ENCODE measurements around the gene CABCOCO1. TPM values are rescaled to one million over a fixed set of nuclear protein-coding genes. Genes with fewer than 3 reads are reported as not detected.

The CABCOCO1 gene
- total and polyA plus RNA-seq, 2 of the 13 experiments (the other 11 are each of a cell fraction or from before 2014, with no cell fraction given) = not detected

GRCh38 chr10:61786728-61787127 is 124.0 kb downstream of the CABCOCO1 start:
- Histone ChIP-seq H3K9me3 (ENCODE audit: low read length) (no peaks in the 10 kb centered on the region), H3K27ac (ENCODE audit: extremely low read length, insufficient read depth, low read length) (no peak overlapping the region), H3K4me1 (ENCODE audit: insufficient read depth, low read length) (peaks cover 11% of the 10 kb centered on the region), H3K27me3 (ENCODE audit: control insufficient read depth in 1 of 2, insufficient read depth in 2 of 2, low read length in 2 of 2) (0 out of 5 replicates have a peak, but pooled peaks cover 0 to 1% of the 10 kb centered on the region in 2 experiments), H2AFZ (ENCODE audit: low read length) (no peak overlapping the region), H3K4me3 (replicated peaks in 1 of 3; ENCODE audit: insufficient read depth in 1 of 3, low read depth in 2 of 3, low read length in 3 of 3) (no peak overlapping the region), H3K36me3 (replicated peaks in 1 of 2; ENCODE audit: control insufficient read depth in 1 of 2, insufficient read depth in 2 of 2, low read length in 2 of 2) (no peaks in the 10 kb centered on the region), H3K4me2 (ENCODE audit: low read depth, low read length) (0 out of 2 replicates have a peak overlapping the region, but pooled peaks have one; percentile 18), H3K9ac (ENCODE audit: insufficient read depth, low read depth, low read length) (no peak overlapping the region), H4K20me1 (ENCODE audit: insufficient read depth, low read length) (no peaks in the 10 kb centered on the region), H3K79me2 (ENCODE audit: insufficient read depth, low read length) (no peaks in the 10 kb centered on the region)
- in situ Hi-C loops (cut with HindIII; ENCODE audit: extremely low pct_ligation_motif_present, low pct_unique_long_range_greater_than_20kb) = no loop called here
- DNase-seq (ENCODE audit: low spot score) (no peak), FAIRE-seq (no peak), ATAC-seq (no peak)
- intact Hi-C loops (cut with micrococcal nuclease; ENCODE audit: unreplicated experiment) = no loop called here
- POLR2A ChIA-PET = no interaction called here
- CTCF ChIA-PET (ENCODE audit: low intra/inter-chr PET ratio, low total read pairs) = no interaction called here
- WGBS (ENCODE audit: low lambda C conversion rate) = 16% methylated on average over 4 of the region's 4 CpGs
- no TSS peak for BruUV-seq (replicated peaks)
- TF ChIP-seq ZNF790 (CRISPR knock-in tag; IDR thresholded peaks at IDR 0.05; ENCODE audit: borderline replicate concordance) = no peak
- no peak for TF ChIP-seq ZNF782 (CRISPR knock-in tag; IDR thresholded peaks at IDR 0.05; ENCODE audit: borderline replicate concordance)
- no peak for TF ChIP-seq ZUFSP (CRISPR knock-in tag; IDR thresholded peaks at IDR 0.05; ENCODE audit: borderline replicate concordance)
- TF ChIP-seq PRMT3 (CRISPR knock-in tag; IDR thresholded peaks at IDR 0.05; ENCODE audit: borderline replicate concordance, low read depth) = no peak
- TF ChIP-seq CHCHD3 (CRISPR knock-in tag; IDR thresholded peaks at IDR 0.05) = no peak
- no peak for TF ChIP-seq SMARCC2 (IDR thresholded peaks at IDR 0.05)
- TF ChIP-seq, protein P1, sequence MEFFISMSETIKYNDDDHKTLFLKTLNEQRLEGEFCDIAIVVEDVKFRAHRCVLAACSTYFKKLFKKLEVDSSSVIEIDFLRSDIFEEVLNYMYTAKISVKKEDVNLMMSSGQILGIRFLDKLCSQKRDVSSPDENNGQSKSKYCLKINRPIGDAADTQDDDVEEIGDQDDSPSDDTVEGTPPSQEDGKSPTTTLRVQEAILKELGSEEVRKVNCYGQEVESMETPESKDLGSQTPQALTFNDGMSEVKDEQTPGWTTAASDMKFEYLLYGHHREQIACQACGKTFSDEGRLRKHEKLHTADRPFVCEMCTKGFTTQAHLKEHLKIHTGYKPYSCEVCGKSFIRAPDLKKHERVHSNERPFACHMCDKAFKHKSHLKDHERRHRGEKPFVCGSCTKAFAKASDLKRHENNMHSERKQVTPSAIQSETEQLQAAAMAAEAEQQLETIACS (CRISPR knock-in tag; IDR thresholded peaks at IDR 0.05) = no peak
- no peak for TF ChIP-seq PAWR (CRISPR knock-in tag; IDR thresholded peaks at IDR 0.05; ENCODE audit: borderline replicate concordance)
- no peak for TF ChIP-seq TBL1XR1 (IDR thresholded peaks at IDR 0.05; ENCODE audit: borderline replicate concordance, low read length, partially characterized antibody)
- TF ChIP-seq, protein P2, sequence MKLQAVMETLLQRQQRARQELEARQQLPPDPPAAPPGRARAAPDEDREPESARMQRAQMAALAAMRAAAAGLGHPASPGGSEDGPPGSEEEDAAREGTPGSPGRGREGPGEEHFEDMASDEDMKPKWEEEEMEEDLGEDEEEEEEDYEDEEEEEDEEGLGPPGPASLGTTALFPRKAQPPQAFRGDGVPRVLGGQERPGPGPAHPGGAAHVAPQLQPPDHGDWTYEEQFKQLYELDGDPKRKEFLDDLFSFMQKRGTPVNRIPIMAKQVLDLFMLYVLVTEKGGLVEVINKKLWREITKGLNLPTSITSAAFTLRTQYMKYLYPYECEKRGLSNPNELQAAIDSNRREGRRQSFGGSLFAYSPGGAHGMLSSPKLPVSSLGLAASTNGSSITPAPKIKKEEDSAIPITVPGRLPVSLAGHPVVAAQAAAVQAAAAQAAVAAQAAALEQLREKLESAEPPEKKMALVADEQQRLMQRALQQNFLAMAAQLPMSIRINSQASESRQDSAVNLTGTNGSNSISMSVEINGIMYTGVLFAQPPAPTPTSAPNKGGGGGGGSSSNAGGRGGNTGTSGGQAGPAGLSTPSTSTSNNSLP (IDR thresholded peaks at IDR 0.05; ENCODE audit: low read depth, low read length) = no peak
- no peak for TF ChIP-seq MEF2D (CRISPR knock-in tag; IDR thresholded peaks at IDR 0.05)
- TF ChIP-seq HOXA5 (CRISPR knock-in tag; IDR thresholded peaks at IDR 0.05) = no peak
- TF ChIP-seq, protein P3, sequence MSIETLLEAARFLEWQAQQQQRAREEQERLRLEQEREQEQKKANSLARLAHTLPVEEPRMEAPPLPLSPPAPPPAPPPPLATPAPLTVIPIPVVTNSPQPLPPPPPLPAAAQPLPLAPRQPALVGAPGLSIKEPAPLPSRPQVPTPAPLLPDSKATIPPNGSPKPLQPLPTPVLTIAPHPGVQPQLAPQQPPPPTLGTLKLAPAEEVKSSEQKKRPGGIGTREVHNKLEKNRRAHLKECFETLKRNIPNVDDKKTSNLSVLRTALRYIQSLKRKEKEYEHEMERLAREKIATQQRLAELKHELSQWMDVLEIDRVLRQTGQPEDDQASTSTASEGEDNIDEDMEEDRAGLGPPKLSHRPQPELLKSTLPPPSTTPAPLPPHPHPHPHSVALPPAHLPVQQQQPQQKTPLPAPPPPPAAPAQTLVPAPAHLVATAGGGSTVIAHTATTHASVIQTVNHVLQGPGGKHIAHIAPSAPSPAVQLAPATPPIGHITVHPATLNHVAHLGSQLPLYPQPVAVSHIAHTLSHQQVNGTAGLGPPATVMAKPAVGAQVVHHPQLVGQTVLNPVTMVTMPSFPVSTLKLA (IDR thresholded peaks at IDR 0.05) = no peak
- TF ChIP-seq ZNF7 (CRISPR knock-in tag; IDR thresholded peaks at IDR 0.05) = no peak
- TF ChIP-seq DNMT3B (CRISPR knock-in tag; conservative IDR thresholded peaks at IDR 0.05) = no peak
- TF ChIP-seq, protein P4, sequence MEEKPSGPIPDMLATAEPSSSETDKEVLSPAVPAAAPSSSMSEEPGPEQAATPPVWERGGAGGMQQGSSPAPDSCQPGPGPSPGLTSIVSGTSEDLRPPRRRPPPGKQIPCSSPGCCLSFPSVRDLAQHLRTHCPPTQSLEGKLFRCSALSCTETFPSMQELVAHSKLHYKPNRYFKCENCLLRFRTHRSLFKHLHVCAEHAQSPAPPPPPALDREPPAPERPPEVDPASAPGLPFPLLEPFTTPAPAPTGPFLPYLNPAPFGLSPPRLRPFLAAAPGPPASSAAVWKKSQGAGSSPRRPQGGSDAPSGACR (CRISPR knock-in tag; IDR thresholded peaks at IDR 0.05) = no peak
- no peak for TF ChIP-seq ZNF75D (CRISPR knock-in tag; IDR thresholded peaks at IDR 0.05; ENCODE audit: borderline replicate concordance)
- no peak for TF ChIP-seq CBX5 (CRISPR knock-in tag; IDR thresholded peaks at IDR 0.05; ENCODE audit: borderline replicate concordance)

Measured in HepG2 (cell line).